Suprapubic skin (tissue), 4 donors: ENCODE measurements around the gene BAIAP2L1. TPM values are rescaled to one million over a fixed set of nuclear protein-coding genes. Genes with fewer than 3 reads are reported as not detected.
"Not testable (repeated sequence)": the region's sequence is repeated elsewhere in the genome, so short reads cannot be mapped to it uniquely, and the experiment has no call there.

ENCODE experiments used
- DNase-seq, 2 donors: peaks; one replicate each; pipeline ENCODE4 v3.0.0-alpha.2; 2019; ENCODE audit warnings: low spot score in 2 of 2
- H3K27ac ChIP-seq: fragments of 200-600 bp; sonication (generic); one replicate; pipeline ENCODE4 v1.5.1; 2019
- H3K27me3 ChIP-seq: fragments of 200-600 bp; sonication (generic); one replicate; pipeline ENCODE4 v1.5.1; 2019
- H3K36me3 ChIP-seq: fragments of 200-600 bp; sonication (generic); one replicate; pipeline ENCODE4 v1.5.1; 2019
- H3K4me1 ChIP-seq: fragments of 200-600 bp; sonication (generic); one replicate; pipeline ENCODE4 v1.5.1; 2019
- H3K4me3 ChIP-seq: fragments of 200-600 bp; sonication (generic); one replicate; pipeline ENCODE4 v1.5.1; 2019; ENCODE audit warnings: mild to moderate bottlenecking
- H3K9me3 ChIP-seq: fragments of 200-600 bp; sonication (generic); one replicate; pipeline ENCODE4 v1.5.1; 2019
- EP300 ChIP-seq: sonication (generic); formaldehyde crosslinking; IDR thresholded peaks from one replicate; pipeline ENCODE4 v1.6.1; 2017; ENCODE audit warnings: antibody characterized with exemption
- POLR2A ChIP-seq, 2 donors: fragments of 450-650 bp; IDR thresholded peaks; one replicate each; pipeline ENCODE4 v1.6.1; 2017; ENCODE audit warnings: antibody characterized with exemption in 2 of 2, mild to moderate bottlenecking in 2 of 2, moderate library complexity in 2 of 2
- POLR2AphosphoS5 ChIP-seq, 3 donors: sonication (generic); formaldehyde crosslinking; IDR thresholded peaks; one replicate each; pipeline ENCODE4 v1.6.1; 2017; ENCODE audit warnings: antibody characterized with exemption in 3 of 3
- WGBS: methylation state at CpG from one replicate; pipeline ENCODE4 v1.1.5; 2018; 5-methylcytosine and 5-hydroxymethylcytosine counted together
- total RNA-seq, 4 donors: library from RNA; depleted of rRNA; stranded (reverse); fragments of >200 nt; gene quantifications; one replicate each; pipeline ENCODE4 v1.1.0, GENCODE V29; 2016
- TF ChIP-seq, protein P1 (sequence below), 2 donors: fragments of 200-600 bp in 1 of 2; fragments of 450-650 bp in 1 of 2; sonication (generic) in 1 of 2; IDR thresholded peaks; one replicate each; pipeline ENCODE4 v1.5.1; 2016 to 2019; ENCODE audit warnings: antibody characterized with exemption in 2 of 2, mild to moderate bottlenecking in 1 of 2, moderate library complexity in 1 of 2

The BAIAP2L1 gene
- total RNA-seq, 4 donors from 2014 or later: 24.3 to 28.2 (median 26.9) TPM

DNA sequence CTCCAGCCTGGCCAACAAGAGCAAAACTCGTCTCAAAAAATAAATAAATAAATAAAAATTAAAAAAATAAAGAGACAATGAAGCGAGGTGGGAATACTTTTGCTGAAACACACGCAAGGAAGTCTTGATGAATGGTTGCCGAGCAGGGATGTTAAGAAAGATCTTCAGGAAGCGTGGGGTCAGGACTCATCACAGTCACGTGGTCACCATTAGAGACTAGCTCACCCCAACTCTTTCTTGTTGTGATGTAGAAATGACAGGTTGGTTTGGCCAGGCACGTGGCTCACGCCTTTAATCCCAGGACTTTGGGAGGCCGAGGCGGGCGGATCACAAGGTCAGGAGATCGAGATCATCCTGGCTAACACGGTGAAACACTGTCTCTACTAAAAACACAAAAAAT is 28.9 kb upstream of the BAIAP2L1 start:
- Histone ChIP-seq H3K27me3 (no peaks in the 10 kb centered on the region), H3K9me3 (no peaks in the 10 kb centered on the region), H3K36me3 (no peaks in the 10 kb centered on the region), H3K4me1 (no peaks in the 10 kb centered on the region), H3K27ac (no peak overlapping the region), H3K4me3 (no peak overlapping the region)
- no peak for DNase-seq
- WGBS: 88% methylated on average over 13 of the region's 13 CpGs
- no peak for TF ChIP-seq POLR2AphosphoS5 (IDR thresholded peaks at IDR 0.05)
- no peak for TF ChIP-seq EP300
- TF ChIP-seq, protein P1, sequence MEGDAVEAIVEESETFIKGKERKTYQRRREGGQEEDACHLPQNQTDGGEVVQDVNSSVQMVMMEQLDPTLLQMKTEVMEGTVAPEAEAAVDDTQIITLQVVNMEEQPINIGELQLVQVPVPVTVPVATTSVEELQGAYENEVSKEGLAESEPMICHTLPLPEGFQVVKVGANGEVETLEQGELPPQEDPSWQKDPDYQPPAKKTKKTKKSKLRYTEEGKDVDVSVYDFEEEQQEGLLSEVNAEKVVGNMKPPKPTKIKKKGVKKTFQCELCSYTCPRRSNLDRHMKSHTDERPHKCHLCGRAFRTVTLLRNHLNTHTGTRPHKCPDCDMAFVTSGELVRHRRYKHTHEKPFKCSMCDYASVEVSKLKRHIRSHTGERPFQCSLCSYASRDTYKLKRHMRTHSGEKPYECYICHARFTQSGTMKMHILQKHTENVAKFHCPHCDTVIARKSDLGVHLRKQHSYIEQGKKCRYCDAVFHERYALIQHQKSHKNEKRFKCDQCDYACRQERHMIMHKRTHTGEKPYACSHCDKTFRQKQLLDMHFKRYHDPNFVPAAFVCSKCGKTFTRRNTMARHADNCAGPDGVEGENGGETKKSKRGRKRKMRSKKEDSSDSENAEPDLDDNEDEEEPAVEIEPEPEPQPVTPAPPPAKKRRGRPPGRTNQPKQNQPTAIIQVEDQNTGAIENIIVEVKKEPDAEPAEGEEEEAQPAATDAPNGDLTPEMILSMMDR (IDR thresholded peaks at IDR 0.05): no peak
- TF ChIP-seq POLR2A (IDR thresholded peaks at IDR 0.05): no peak

DNA sequence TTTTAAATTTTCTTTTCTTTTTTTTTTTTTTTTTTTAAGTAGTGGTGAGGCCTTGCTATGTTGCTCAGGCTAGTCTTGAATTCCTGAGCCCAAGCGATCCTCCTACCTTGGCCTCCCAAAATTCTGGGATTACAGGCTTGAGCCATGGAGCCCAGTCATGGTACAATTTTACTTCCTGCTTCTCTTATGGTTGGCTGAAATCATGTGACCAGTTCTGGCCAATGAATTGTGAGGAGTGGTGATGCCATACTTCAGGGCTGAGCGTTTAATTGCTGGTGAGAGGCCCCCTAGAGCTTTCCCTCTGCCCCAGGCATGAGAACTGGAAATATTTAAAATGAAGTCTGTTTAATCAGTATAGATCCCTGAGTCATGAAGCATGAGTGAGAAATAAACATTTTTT is 22.2 kb upstream of the BAIAP2L1 start:
- Histone ChIP-seq H3K9me3 (no peaks in the 10 kb centered on the region), H3K27ac (no peak overlapping the region), H3K36me3 (no peaks in the 10 kb centered on the region), H3K4me3 (no peak overlapping the region), H3K27me3 (no peaks in the 10 kb centered on the region), H3K4me1 (peaks cover 8% of the 10 kb centered on the region)
- no peak for DNase-seq
- WGBS: 76% methylated on average over 2 of the region's 2 CpGs
- TF ChIP-seq EP300: no peak
- no peak for TF ChIP-seq POLR2AphosphoS5 (IDR thresholded peaks at IDR 0.05)
- no peak for TF ChIP-seq POLR2A (IDR thresholded peaks at IDR 0.05)
- TF ChIP-seq, protein P1 (IDR thresholded peaks at IDR 0.05): no peak

DNA sequence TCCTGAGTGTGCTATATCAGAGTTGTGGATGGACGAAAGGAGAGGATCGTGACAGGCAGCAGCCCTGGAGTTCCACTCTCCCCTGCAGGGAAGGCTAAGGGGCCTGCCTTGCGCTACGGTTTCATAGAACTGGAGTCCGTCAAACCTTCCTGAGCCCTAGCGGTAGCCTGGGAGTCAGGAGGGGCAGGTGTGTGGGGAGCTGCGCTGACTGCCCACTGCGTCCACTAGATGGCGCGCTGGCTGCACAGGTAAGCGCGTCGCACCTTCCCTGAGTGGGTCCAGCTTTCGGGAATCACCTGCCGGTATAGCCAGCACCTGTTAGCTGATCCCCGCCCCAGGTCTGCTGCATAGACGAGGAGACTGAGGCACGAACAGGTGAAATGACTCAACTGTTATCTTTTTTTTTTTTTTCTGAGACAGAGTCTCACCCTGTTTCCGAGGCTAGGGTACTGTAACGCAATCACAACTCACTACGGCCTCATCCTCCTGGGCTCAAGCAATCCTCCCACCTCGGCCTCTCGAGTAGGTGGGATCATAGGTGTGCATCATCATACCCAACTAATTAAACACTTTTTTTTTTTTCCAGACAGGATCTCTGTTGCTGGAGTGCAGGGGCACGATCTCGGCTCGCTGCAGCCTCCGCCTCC is 20.2 kb upstream of the BAIAP2L1 start:
- TF ChIP-seq EP300 (no peak), POLR2AphosphoS5 (IDR thresholded peaks at IDR 0.05) (no peak), POLR2A (IDR thresholded peaks at IDR 0.05) (no peak)
- TF ChIP-seq, protein P1 (IDR thresholded peaks at IDR 0.05): peak; percentile 57 to 82
- no peaks in the 10 kb centered on the region for H3K36me3 ChIP-seq
- no peaks in the 10 kb centered on the region for H3K9me3 ChIP-seq
- H3K27me3 ChIP-seq: no peaks in the 10 kb centered on the region
- WGBS: 35% methylated on average over 23 of the region's 27 CpGs
- H3K27ac ChIP-seq: no peak overlapping the region
- H3K4me1 ChIP-seq: peaks cover 14% of the 10 kb centered on the region
- DNase-seq: no peak
- no peak overlapping the region for H3K4me3 ChIP-seq

DNA sequence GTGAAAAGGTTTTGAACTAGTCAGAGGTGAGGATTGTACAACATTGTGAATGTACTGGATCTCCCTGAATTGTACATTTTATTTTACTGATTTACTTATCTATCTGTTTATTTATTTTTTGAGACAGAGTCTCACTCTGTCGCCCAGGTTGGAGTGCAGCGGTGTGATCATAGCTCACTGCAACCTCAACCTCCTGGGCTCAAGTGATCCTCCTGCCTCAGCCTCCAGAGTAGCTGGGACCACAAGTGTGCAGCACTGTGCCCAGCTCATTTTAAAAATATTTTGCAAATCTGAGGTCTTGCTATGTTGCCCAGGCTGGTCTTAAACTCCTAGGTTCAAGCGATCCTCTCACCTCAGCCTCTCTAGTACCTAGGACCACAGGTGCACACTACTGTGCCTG is 19.1 kb upstream of the BAIAP2L1 start:
- peaks cover 14% of the 10 kb centered on the region for H3K4me1 ChIP-seq
- not testable (repeated sequence) for H3K27me3 ChIP-seq, DNase-seq, H3K9me3 ChIP-seq, H3K4me3 ChIP-seq, H3K27ac ChIP-seq, H3K36me3 ChIP-seq
- whole genome bisulfite sequencing: 94% methylated on average over 3 of the region's 3 CpGs

DNA sequence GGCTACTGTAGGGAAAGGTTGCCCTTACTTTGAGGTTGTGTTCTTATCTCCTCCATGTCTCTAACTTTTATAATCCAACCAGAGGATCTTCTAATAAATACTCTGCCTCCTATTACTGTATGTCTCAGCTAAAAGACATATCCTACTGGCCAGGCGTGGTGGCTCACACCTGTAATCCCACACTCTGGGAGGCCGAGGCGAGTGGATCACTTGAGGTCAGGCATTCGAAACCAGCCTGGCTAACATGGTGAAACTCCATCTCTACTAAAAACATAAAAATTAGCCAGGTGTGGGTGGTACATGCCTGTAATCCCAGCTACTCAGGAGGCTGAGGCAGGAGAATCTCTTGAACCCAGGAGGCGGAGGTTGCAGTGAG is 18.4 kb upstream of the BAIAP2L1 start:
- not testable (repeated sequence) for H3K4me3 ChIP-seq, H3K9me3 ChIP-seq, H3K27ac ChIP-seq, H3K36me3 ChIP-seq, H3K27me3 ChIP-seq, DNase-seq
- peaks cover 14% of the 10 kb centered on the region for H3K4me1 ChIP-seq
- 97% methylated on average over 5 of the region's 5 CpGs for WGBS

DNA sequence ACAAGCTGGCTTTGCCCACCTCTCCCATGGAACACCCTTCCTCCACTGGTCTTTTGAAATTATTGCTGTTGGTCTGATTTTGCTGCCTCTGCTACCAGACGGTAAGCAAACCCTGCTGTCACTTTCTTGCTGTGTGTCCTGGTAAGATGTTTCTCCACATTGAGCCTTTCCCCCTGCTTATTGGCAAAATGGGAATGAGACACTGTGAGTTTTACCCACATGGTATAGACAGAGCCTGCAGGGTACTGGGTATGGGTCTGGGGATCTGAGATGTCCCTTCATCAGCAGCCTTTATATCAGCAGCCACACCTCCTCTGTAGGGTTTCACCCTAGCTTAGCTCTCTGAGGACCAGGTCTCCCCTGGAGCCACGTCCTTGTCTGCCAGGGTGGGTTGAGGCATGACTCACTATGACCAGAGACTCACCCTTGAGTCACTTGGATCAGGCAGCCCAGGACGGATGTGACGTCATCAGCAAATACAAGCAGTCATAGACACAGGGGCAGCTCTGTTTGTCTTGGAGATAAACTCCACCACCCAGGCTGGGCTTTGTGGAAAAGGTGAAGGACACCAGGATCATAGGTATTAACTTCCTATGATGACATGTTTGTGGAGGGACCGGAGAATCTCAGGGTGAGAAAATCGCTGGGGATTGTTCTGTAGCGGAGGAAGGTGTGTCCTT is 17.9 kb upstream of the BAIAP2L1 start:
- H3K9me3 ChIP-seq: no peaks in the 10 kb centered on the region
- no peak for TF ChIP-seq EP300
- no peak for TF ChIP-seq POLR2AphosphoS5 (IDR thresholded peaks at IDR 0.05)
- no peak for TF ChIP-seq POLR2A (IDR thresholded peaks at IDR 0.05)
- TF ChIP-seq, protein P1 (IDR thresholded peaks at IDR 0.05): no peak
- H3K4me3 ChIP-seq: no peak overlapping the region
- no peaks in the 10 kb centered on the region for H3K36me3 ChIP-seq
- DNase-seq: no peak
- H3K4me1 ChIP-seq: peaks cover 14% of the 10 kb centered on the region
- H3K27me3 ChIP-seq: no peaks in the 10 kb centered on the region
- 59% methylated on average over 7 of the region's 7 CpGs for WGBS
- H3K27ac ChIP-seq: no peak overlapping the region
